ENCODE results near the gene ZNF580. TPM values are rescaled to one million over a fixed set of nuclear protein-coding genes. Genes with fewer than 3 reads are reported as not detected.

ZNF580 gene
- total and polyA plus RNA-seq, 12 donors = 8.0 to 101 (median 46.0) TPM

GRCh38 chr19:55676383-55676782, 35.6 kb downstream of the ZNF580 start:
- H3K4me3 ChIP-seq = peak overlapping the region in 2 of 4 donors; percentile 36 to 99
- intact Hi-C loops (cut with DNase I) = no loop called here
- peaks cover 55 to 69% of the 10 kb centered on the region in 2 donors for H3K4me1 ChIP-seq (replicated peaks in 1 of 2)
- no peaks in the 10 kb centered on the region for H3K9me3 ChIP-seq (replicated peaks in 1 of 3)
- no peak for TF ChIP-seq POLR2A (IDR thresholded peaks at IDR 0.05)
- TF ChIP-seq CTCF (IDR thresholded peaks at IDR 0.05) = no peak
- WGBS, 4 donors = 48 to 56% (median 51%) methylated on average over 5 of the region's 5 CpGs
- no peaks in the 10 kb centered on the region for H3K27me3 ChIP-seq
- H3K27ac ChIP-seq = peak overlapping the region in 3 of 5 donors; percentile 83 to 97 (median 87)
- DNase-seq = no peak
- peaks cover 0 to 37% of the 10 kb centered on the region in 2 donors for H3K36me3 ChIP-seq (replicated peaks in 1 of 2)

- intact Hi-C loops (cut with DNase I) = no loop called here
- peaks cover 0 to 40% of the 10 kb centered on the region in 2 donors for H3K36me3 ChIP-seq (replicated peaks in 1 of 2)
- H3K9me3 ChIP-seq (replicated peaks in 1 of 3) = no peaks in the 10 kb centered on the region
- peak overlapping the region; percentile 0 to 88 (median 83) for H3K27ac ChIP-seq
- WGBS, 4 donors = 45 to 60% (median 54%) methylated on average over 6 to 7 of the region's 7 CpGs
- peak overlapping the region in 1 of 4 donors; percentile 7 for H3K4me3 ChIP-seq
- H3K4me1 ChIP-seq (replicated peaks in 1 of 2) = peaks cover 60 to 69% of the 10 kb centered on the region in 2 donors
- H3K27me3 ChIP-seq = no peaks in the 10 kb centered on the region
- DNase-seq = no peak
- no peak for TF ChIP-seq CTCF (IDR thresholded peaks at IDR 0.05)
Observed at GRCh38 chr19:55676889-55677505, 36.2 kb downstream of the ZNF580 start.

GRCh38 chr19:55677572-55678028, 36.8 kb downstream of the ZNF580 start:
- Histone ChIP-seq H3K4me1 (replicated peaks in 1 of 2) (peaks cover 64 to 74% of the 10 kb centered on the region in 2 donors), H3K27ac (peak overlapping the region; percentile 0 to 88 (median 83)), H3K27me3 (no peaks in the 10 kb centered on the region), H3K9me3 (replicated peaks in 1 of 3) (no peaks in the 10 kb centered on the region), H3K36me3 (replicated peaks in 1 of 2) (peaks cover 0 to 46% of the 10 kb centered on the region in 2 donors), H3K4me3 (peak overlapping the region in 1 of 4 donors; percentile 11)
- TF ChIP-seq POLR2A (IDR thresholded peaks at IDR 0.05) (no peak), CTCF (IDR thresholded peaks at IDR 0.05) (no peak)
- DNase-seq = peak in 6 of 7 donors; percentile 46 to 70 (median 58)
- intact Hi-C loops (cut with DNase I) = no loop called here
- WGBS, 4 donors = 17 to 29% (median 26%) methylated on average over 6 of the region's 6 CpGs

GRCh38 chr19:55678121-55678671, 37.4 kb downstream of the ZNF580 start:
- whole genome bisulfite sequencing, 4 donors = 49 to 57% (median 53%) methylated on average over 12 to 21 of the region's 21 CpGs
- Histone ChIP-seq H3K27me3 (no peaks in the 10 kb centered on the region), H3K27ac (peak overlapping the region; percentile 0 to 88 (median 83)), H3K4me3 (peak overlapping the region in 1 of 4 donors; percentile 11), H3K36me3 (replicated peaks in 1 of 2) (peaks cover 0 to 52% of the 10 kb centered on the region in 2 donors), H3K4me1 (replicated peaks in 1 of 2) (peaks cover 64 to 74% of the 10 kb centered on the region in 2 donors), H3K9me3 (replicated peaks in 1 of 3) (no peaks in the 10 kb centered on the region)
- intact Hi-C loops (cut with DNase I) = no loop called here
- TF ChIP-seq POLR2A (IDR thresholded peaks at IDR 0.05) = no peak
- TF ChIP-seq CTCF (IDR thresholded peaks at IDR 0.05) = no peak
- DNase-seq = peak in 6 of 7 donors; percentile 37 to 71 (median 60)
